ENCODE results near the gene USP38.

- TF ChIP-seq CTCF (IDR thresholded peaks at IDR 0.05; ENCODE audit: borderline replicate concordance, extremely low read depth, low read length, poor library complexity, severe bottlenecking) (no peak), EZH2 (IDR thresholded peaks at IDR 0.05; ENCODE audit: borderline replicate concordance, low read depth, low read length, severe bottlenecking) (no peak)
Measured at GRCh38 chr4:143252478-143252877, 67.8 kb downstream of the USP38 start.
